ENCODE data around the gene FBXL7. TPM values are rescaled to one million over a fixed set of nuclear protein-coding genes. Genes with fewer than 3 reads are reported as not detected.

FBXL7 gene
- total and polyA plus RNA-seq, 2 experiments from 2014 or later = 4.5 to 15.2 TPM

- TF ChIP-seq, protein P1, sequence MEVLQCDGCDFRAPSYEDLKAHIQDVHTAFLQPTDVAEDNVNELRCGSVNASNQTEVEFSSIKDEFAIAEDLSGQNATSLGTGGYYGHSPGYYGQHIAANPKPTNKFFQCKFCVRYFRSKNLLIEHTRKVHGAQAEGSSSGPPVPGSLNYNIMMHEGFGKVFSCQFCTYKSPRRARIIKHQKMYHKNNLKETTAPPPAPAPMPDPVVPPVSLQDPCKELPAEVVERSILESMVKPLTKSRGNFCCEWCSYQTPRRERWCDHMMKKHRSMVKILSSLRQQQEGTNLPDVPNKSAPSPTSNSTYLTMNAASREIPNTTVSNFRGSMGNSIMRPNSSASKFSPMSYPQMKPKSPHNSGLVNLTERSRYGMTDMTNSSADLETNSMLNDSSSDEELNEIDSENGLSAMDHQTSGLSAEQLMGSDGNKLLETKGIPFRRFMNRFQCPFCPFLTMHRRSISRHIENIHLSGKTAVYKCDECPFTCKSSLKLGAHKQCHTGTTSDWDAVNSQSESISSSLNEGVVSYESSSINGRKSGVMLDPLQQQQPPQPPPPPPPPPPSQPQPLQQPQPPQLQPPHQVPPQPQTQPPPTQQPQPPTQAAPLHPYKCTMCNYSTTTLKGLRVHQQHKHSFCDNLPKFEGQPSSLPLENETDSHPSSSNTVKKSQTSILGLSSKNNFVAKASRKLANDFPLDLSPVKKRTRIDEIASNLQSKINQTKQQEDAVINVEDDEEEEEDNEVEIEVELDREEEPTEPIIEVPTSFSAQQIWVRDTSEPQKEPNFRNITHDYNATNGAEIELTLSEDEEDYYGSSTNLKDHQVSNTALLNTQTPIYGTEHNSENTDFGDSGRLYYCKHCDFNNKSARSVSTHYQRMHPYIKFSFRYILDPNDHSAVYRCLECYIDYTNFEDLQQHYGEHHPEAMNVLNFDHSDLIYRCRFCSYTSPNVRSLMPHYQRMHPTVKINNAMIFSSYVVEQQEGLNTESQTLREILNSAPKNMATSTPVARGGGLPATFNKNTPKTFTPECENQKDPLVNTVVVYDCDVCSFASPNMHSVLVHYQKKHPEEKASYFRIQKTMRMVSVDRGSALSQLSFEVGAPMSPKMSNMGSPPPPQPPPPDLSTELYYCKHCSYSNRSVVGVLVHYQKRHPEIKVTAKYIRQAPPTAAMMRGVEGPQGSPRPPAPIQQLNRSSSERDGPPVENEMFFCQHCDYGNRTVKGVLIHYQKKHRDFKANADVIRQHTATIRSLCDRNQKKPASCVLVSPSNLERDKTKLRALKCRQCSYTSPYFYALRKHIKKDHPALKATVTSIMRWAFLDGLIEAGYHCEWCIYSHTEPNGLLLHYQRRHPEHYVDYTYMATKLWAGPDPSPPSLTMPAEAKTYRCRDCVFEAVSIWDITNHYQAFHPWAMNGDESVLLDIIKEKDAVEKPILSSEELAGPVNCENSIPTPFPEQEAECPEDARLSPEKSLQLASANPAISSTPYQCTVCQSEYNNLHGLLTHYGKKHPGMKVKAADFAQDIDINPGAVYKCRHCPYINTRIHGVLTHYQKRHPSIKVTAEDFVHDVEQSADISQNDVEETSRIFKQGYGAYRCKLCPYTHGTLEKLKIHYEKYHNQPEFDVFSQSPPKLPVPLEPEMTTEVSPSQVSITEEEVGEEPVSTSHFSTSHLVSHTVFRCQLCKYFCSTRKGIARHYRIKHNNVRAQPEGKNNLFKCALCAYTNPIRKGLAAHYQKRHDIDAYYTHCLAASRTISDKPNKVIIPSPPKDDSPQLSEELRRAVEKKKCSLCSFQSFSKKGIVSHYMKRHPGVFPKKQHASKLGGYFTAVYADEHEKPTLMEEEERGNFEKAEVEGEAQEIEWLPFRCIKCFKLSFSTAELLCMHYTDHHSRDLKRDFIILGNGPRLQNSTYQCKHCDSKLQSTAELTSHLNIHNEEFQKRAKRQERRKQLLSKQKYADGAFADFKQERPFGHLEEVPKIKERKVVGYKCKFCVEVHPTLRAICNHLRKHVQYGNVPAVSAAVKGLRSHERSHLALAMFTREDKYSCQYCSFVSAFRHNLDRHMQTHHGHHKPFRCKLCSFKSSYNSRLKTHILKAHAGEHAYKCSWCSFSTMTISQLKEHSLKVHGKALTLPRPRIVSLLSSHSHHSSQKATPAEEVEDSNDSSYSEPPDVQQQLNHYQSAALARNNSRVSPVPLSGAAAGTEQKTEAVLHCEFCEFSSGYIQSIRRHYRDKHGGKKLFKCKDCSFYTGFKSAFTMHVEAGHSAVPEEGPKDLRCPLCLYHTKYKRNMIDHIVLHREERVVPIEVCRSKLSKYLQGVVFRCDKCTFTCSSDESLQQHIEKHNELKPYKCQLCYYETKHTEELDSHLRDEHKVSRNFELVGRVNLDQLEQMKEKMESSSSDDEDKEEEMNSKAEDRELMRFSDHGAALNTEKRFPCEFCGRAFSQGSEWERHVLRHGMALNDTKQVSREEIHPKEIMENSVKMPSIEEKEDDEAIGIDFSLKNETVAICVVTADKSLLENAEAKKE (CRISPR knock-in tag; IDR thresholded peaks at IDR 0.05) = no peak
- TF ChIP-seq ZNF331 (CRISPR knock-in tag; IDR thresholded peaks at IDR 0.05; ENCODE audit: low read depth) = no peak
- no peak for TF ChIP-seq POLR2AphosphoS5 (IDR thresholded peaks at IDR 0.05; ENCODE audit: low read depth)
- TF ChIP-seq ZNF114 (CRISPR knock-in tag; IDR thresholded peaks at IDR 0.05) = no peak
- no peak for TF ChIP-seq STAT1 (IDR thresholded peaks at IDR 0.05; ENCODE audit: unreplicated experiment)
Observed at GRCh38 chr5:15752663-15753285, 252.8 kb downstream of the FBXL7 start (continued).

DNA sequence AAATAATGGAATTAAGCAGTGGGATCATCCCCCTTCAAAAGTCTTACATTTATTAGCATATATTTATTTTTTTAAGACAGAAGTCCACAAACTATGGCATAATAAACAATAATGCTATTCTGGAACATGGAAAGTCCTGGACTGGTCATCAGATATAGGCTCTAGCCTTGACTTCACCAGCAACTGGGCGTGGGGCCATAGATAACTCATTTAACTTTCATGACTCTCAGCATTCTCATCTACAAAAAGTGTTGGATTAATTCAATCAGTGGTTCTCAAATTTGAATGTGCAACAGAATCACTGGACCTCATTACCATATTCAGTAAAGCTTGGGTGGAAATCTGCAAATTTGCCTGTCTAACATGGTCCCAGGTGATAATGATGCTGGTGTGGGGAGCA, 253.8 kb downstream of the FBXL7 start:
- DNase-seq (ENCODE audit: low spot score) = no peak
- H3K9me2 ChIP-seq (ENCODE audit: insufficient read depth) = 0 out of 2 replicates have a peak, but pooled peaks cover under 1% of the 10 kb centered on the region
- H3K36me3 ChIP-seq (ENCODE audit: insufficient read depth) = no peaks in the 10 kb centered on the region
- H4K20me1 ChIP-seq (replicated peaks; ENCODE audit: insufficient read depth) = peaks cover 6% of the 10 kb centered on the region; the same call in 1 of the 2 replicates
- ATAC-seq = no peak
- H3K4me1 Mint-ChIP-seq = peaks cover 32% of the 10 kb centered on the region
- peaks cover 25% of the 10 kb centered on the region; the same call in 1 of the 2 replicates for H3K4me1 ChIP-seq (ENCODE audit: insufficient read depth)
- H3K27me3 Mint-ChIP-seq (ENCODE audit: insufficient read depth, low read depth, poor library complexity) = no peaks in the 10 kb centered on the region
- H3K27ac ChIP-seq (ENCODE audit: low read depth) = no peak overlapping the region
- no peak overlapping the region for H3K27ac Mint-ChIP-seq
- H3K36me3 Mint-ChIP-seq (ENCODE audit: low read depth) = no peaks in the 10 kb centered on the region
- H3K79me2 ChIP-seq (replicated peaks; ENCODE audit: insufficient read depth) = peaks cover 18% of the 10 kb centered on the region; the same call in 1 of the 2 replicates
- H3F3A ChIP-seq (replicated peaks; ENCODE audit: low read depth) = no peaks in the 10 kb centered on the region
- H3K9me3 Mint-ChIP-seq = no peaks in the 10 kb centered on the region
- H3K27me3 ChIP-seq (ENCODE audit: insufficient read depth) = no peaks in the 10 kb centered on the region
- H2AFZ ChIP-seq = no peak overlapping the region
- no peak overlapping the region for H3K4me3 Mint-ChIP-seq
- no peak overlapping the region for H3K4me2 ChIP-seq
- H3K4me3 ChIP-seq = no peak overlapping the region
- TF ChIP-seq ZNF331 (CRISPR knock-in tag; IDR thresholded peaks at IDR 0.05; ENCODE audit: low read depth) (no peak), EZH2phosphoT487 (IDR thresholded peaks at IDR 0.05; ENCODE audit: unreplicated experiment) (no peak), NANOG (IDR thresholded peaks at IDR 0.05; ENCODE audit: borderline replicate concordance) (no peak), ETS1 (IDR thresholded peaks at IDR 0.05) (no peak)
- TF ChIP-seq, protein P1 (CRISPR knock-in tag; IDR thresholded peaks at IDR 0.05) = no peak
